IPS DF 6.9 (cell line): ENCODE data around the gene AGTPBP1.

Experiments used
- DNase-seq: peaks from one replicate; pipeline ENCODE4 v3.0.0-alpha.2; 2013; ENCODE audit warnings: low read depth, low spot score
- H3K27ac ChIP-seq: one replicate; pipeline ENCODE4 v1.5.1; 2013; ENCODE audit warnings: low read length, control low read depth
- H3K27me3 ChIP-seq: 2 replicates; pipeline ENCODE4 v1.6.1; 2013; ENCODE audit warnings: mild to moderate bottlenecking, low read length; ENCODE audit not compliant: control insufficient read depth, insufficient read depth
- H3K36me3 ChIP-seq: 2 replicates; pipeline ENCODE4 v1.6.1; 2013; ENCODE audit warnings: low read length; ENCODE audit not compliant: control insufficient read depth, insufficient read depth
- H3K4me1 ChIP-seq: 2 replicates; pipeline ENCODE4 v1.6.1; 2013; ENCODE audit warnings: low read length; ENCODE audit not compliant: control insufficient read depth, insufficient read depth
- H3K4me3 ChIP-seq: 2 replicates; pipeline ENCODE4 v1.5.1; 2013; ENCODE audit warnings: mild to moderate bottlenecking, low read length
- H3K9me3 ChIP-seq: 2 replicates; pipeline ENCODE4 v1.6.1; 2013; ENCODE audit warnings: low read length, inconsistent platforms; ENCODE audit not compliant: control insufficient read depth, insufficient read depth
- WGBS: extraction: QIAGEN DNeasy Blood & Tissue Kit; methylation state at CpG from one replicate; pipeline ENCODE4 v1.1.7; 2013; ENCODE audit warnings: mixed read lengths, missing lambda C conversion rate; ENCODE audit not compliant: insufficient read length, insufficient coverage; 5-methylcytosine and 5-hydroxymethylcytosine counted together

Gene AGTPBP1

GRCh38 chr9:85543196-85543595, 198.6 kb downstream of the AGTPBP1 start:
- no CpG with 5 or more reads among the region's 1 CpG for WGBS

GRCh38 chr9:85541876-85542275, 199.9 kb downstream of the AGTPBP1 start:
- no peak for DNase-seq
- no CpG with 5 or more reads among the region's 4 CpGs for WGBS
- H3K27ac ChIP-seq: no peak overlapping the region

More at GRCh38 chr9:85543196-85543595, 198.6 kb downstream of the AGTPBP1 start:
- DNase-seq: no peak
- no peaks in the 10 kb centered on the region for H3K36me3 ChIP-seq
- peaks cover 2% of the 10 kb centered on the region; the same call in 1 of the 2 replicates for H3K4me1 ChIP-seq
- no peak overlapping the region for H3K27ac ChIP-seq
- no peak overlapping the region for H3K4me3 ChIP-seq
- H3K27me3 ChIP-seq: no peaks in the 10 kb centered on the region
- H3K9me3 ChIP-seq: no peaks in the 10 kb centered on the region

GRCh38 chr9:85536514-85536913, 205.2 kb downstream of the AGTPBP1 start:
- no peak overlapping the region for H3K27ac ChIP-seq
- DNase-seq: no peak

More at GRCh38 chr9:85541876-85542275, 199.9 kb downstream of the AGTPBP1 start:
- Histone ChIP-seq H3K36me3 (no peaks in the 10 kb centered on the region), H3K4me3 (no peak overlapping the region), H3K9me3 (no peaks in the 10 kb centered on the region), H3K27me3 (no peaks in the 10 kb centered on the region), H3K4me1 (peaks cover 2% of the 10 kb centered on the region; the same call in 1 of the 2 replicates)

GRCh38 chr9:85536076-85536475, 205.7 kb downstream of the AGTPBP1 start:
- WGBS: no CpG with 5 or more reads among the region's 2 CpGs
- no peak for DNase-seq
- Histone ChIP-seq H3K4me3 (no peak overlapping the region), H3K27ac (no peak overlapping the region), H3K9me3 (no peaks in the 10 kb centered on the region), H3K27me3 (no peaks in the 10 kb centered on the region), H3K36me3 (no peaks in the 10 kb centered on the region), H3K4me1 (peaks cover 2% of the 10 kb centered on the region; the same call in 1 of the 2 replicates)

More at GRCh38 chr9:85536514-85536913, 205.2 kb downstream of the AGTPBP1 start:
- H3K27me3 ChIP-seq: no peaks in the 10 kb centered on the region
- WGBS: no CpG with 5 or more reads among the region's 6 CpGs
- H3K9me3 ChIP-seq: no peaks in the 10 kb centered on the region
- no peaks in the 10 kb centered on the region for H3K36me3 ChIP-seq
- H3K4me3 ChIP-seq: no peak overlapping the region
- H3K4me1 ChIP-seq: peaks cover 2% of the 10 kb centered on the region; the same call in 1 of the 2 replicates

- DNase-seq: no peak
- no CpG with 5 or more reads among the region's 8 CpGs for WGBS
- Histone ChIP-seq H3K27me3 (no peaks in the 10 kb centered on the region), H3K27ac (no peak overlapping the region), H3K9me3 (no peaks in the 10 kb centered on the region), H3K36me3 (no peaks in the 10 kb centered on the region), H3K4me3 (no peak overlapping the region), H3K4me1 (peaks cover 2% of the 10 kb centered on the region; the same call in 1 of the 2 replicates)
Observed at GRCh38 chr9:85534340-85534739, 207.4 kb downstream of the AGTPBP1 start.

GRCh38 chr9:85533538-85533937, 208.2 kb downstream of the AGTPBP1 start:
- 100% methylated on average over 3 of the region's 4 CpGs for WGBS
- DNase-seq: no peak
- H3K36me3 ChIP-seq: no peaks in the 10 kb centered on the region

GRCh38 chr9:85530721-85531120, 211.0 kb downstream of the AGTPBP1 start:
- no peaks in the 10 kb centered on the region for H3K36me3 ChIP-seq
- H3K4me3 ChIP-seq: no peak overlapping the region
- no peaks in the 10 kb centered on the region for H3K27me3 ChIP-seq
- no peaks in the 10 kb centered on the region for H3K9me3 ChIP-seq
- no peaks in the 10 kb centered on the region for H3K4me1 ChIP-seq
- no CpG with 5 or more reads among the region's 5 CpGs for WGBS
- no peak for DNase-seq
- H3K27ac ChIP-seq: no peak overlapping the region

More at GRCh38 chr9:85533538-85533937, 208.2 kb downstream of the AGTPBP1 start:
- H3K9me3 ChIP-seq: no peaks in the 10 kb centered on the region
- H3K27me3 ChIP-seq: no peaks in the 10 kb centered on the region
- no peak overlapping the region for H3K4me3 ChIP-seq
- no peaks in the 10 kb centered on the region for H3K4me1 ChIP-seq
- no peak overlapping the region for H3K27ac ChIP-seq

- Histone ChIP-seq H3K4me1 (no peaks in the 10 kb centered on the region), H3K9me3 (no peaks in the 10 kb centered on the region), H3K4me3 (no peak overlapping the region), H3K27ac (no peak overlapping the region), H3K27me3 (no peaks in the 10 kb centered on the region), H3K36me3 (no peaks in the 10 kb centered on the region)
- no CpG with 5 or more reads among the region's 4 CpGs for WGBS
- no peak for DNase-seq
Observed at GRCh38 chr9:85528607-85529006, 213.1 kb downstream of the AGTPBP1 start.

GRCh38 chr9:85528142-85528541, 213.6 kb downstream of the AGTPBP1 start:
- H3K27ac ChIP-seq: no peak overlapping the region
- DNase-seq: no peak
- H3K27me3 ChIP-seq: peaks cover 3% of the 10 kb centered on the region; the same call in 1 of the 2 replicates
- WGBS: no CpG with 5 or more reads among the region's 5 CpGs
- no peaks in the 10 kb centered on the region for H3K36me3 ChIP-seq
- H3K4me1 ChIP-seq: no peaks in the 10 kb centered on the region
- no peak overlapping the region for H3K4me3 ChIP-seq
- H3K9me3 ChIP-seq: no peaks in the 10 kb centered on the region

GRCh38 chr9:85527331-85528020, 214.3 kb downstream of the AGTPBP1 start:
- no peak overlapping the region for H3K4me3 ChIP-seq
- H3K27me3 ChIP-seq: peaks cover 6% of the 10 kb centered on the region; the same call in 1 of the 2 replicates
- DNase-seq: no peak
- no CpG with 5 or more reads among the region's 4 CpGs for WGBS
- no peaks in the 10 kb centered on the region for H3K9me3 ChIP-seq
- H3K4me1 ChIP-seq: no peaks in the 10 kb centered on the region
- no peak overlapping the region for H3K27ac ChIP-seq
- no peaks in the 10 kb centered on the region for H3K36me3 ChIP-seq

- no CpG with 5 or more reads among the region's 2 CpGs for WGBS
- Histone ChIP-seq H3K4me3 (no peak overlapping the region), H3K27me3 (peaks cover 6% of the 10 kb centered on the region; the same call in 1 of the 2 replicates), H3K36me3 (no peaks in the 10 kb centered on the region), H3K27ac (no peak overlapping the region), H3K9me3 (no peaks in the 10 kb centered on the region), H3K4me1 (peaks cover 2% of the 10 kb centered on the region; the same call in 1 of the 2 replicates)
- DNase-seq: no peak
Observed at GRCh38 chr9:85524531-85524930, 217.2 kb downstream of the AGTPBP1 start.
